Spleen (tissue), 11 donors: ENCODE results near the gene MEG3. TPM values are rescaled to one million over a fixed set of nuclear protein-coding genes. Genes with fewer than 3 reads are reported as not detected.

Experiments used
- DNase-seq: peaks from one replicate; pipeline ENCODE4 v3.0.0-alpha.2; 2020
- H3K27ac ChIP-seq, 8 donors: fragments of 200-600 bp; sonication (generic) in 7 of 8; 1 replicate in 4 of 8; 2 replicates in 4 of 8; pipeline versions ENCODE4 v1.5.0 to v1.8.0; 2016 to 2021; ENCODE audit warnings: inconsistent platforms in 4 of 8, mild to moderate bottlenecking in 4 of 8, moderate library complexity in 1 of 8
- H3K27me3 ChIP-seq, 7 donors: fragments of 200-600 bp; sonication (generic) in 6 of 7; replicated peaks in 1 of 7; 1 replicate in 4 of 7; 2 replicates in 3 of 7; pipeline versions ENCODE4 v1.5.0 to v1.8.0; 2016 to 2021; ENCODE audit warnings: inconsistent platforms in 3 of 7, mild to moderate bottlenecking in 1 of 7
- H3K36me3 ChIP-seq, 6 donors: fragments of 200-600 bp; sonication (generic) in 5 of 6; 1 replicate in 4 of 6; 2 replicates in 2 of 6; pipeline versions ENCODE4 v1.5.0 to v1.8.0; 2016 to 2021; ENCODE audit warnings: inconsistent platforms in 2 of 6
- H3K4me1 ChIP-seq, 6 donors: fragments of 200-600 bp; sonication (generic) in 5 of 6; 1 replicate in 3 of 6; 2 replicates in 3 of 6; pipeline versions ENCODE4 v1.5.0 to v1.8.0; 2016 to 2021; ENCODE audit warnings: inconsistent platforms in 3 of 6
- H3K4me3 ChIP-seq, 8 donors: fragments of 200-600 bp; sonication (generic) in 7 of 8; 1 replicate in 4 of 8; 2 replicates in 4 of 8; pipeline versions ENCODE4 v1.5.0 to v1.8.0; 2016 to 2021; ENCODE audit warnings: inconsistent platforms in 4 of 8, mild to moderate bottlenecking in 4 of 8, moderate library complexity in 2 of 8
- H3K9me3 ChIP-seq, 8 donors: fragments of 200-600 bp; sonication (generic) in 7 of 8; 1 replicate in 4 of 8; 2 replicates in 4 of 8; pipeline versions ENCODE4 v1.5.0 to v1.8.0; 2016 to 2021; ENCODE audit warnings: inconsistent platforms in 4 of 8
- CTCF ChIP-seq, 11 experiments: fragments of 200-600 bp in 7 of 11; fragments of 450-650 bp in 4 of 11; sonication (generic) in 4 of 11; IDR thresholded peaks in 8 of 11; conservative IDR thresholded peaks in 3 of 11; 1 replicate in 7 of 11; 2 replicates in 4 of 11; pipeline versions ENCODE4 v1.4.0 to v1.8.0; 2016 to 2021; ENCODE audit warnings: antibody characterized with exemption in 11 of 11, inconsistent platforms in 4 of 11, mild to moderate bottlenecking in 1 of 11
- POLR2A ChIP-seq, 3 donors: fragments of 450-650 bp; IDR thresholded peaks; one replicate each; pipeline ENCODE4 v1.5.1; 2017; ENCODE audit warnings: antibody characterized with exemption in 3 of 3, mild to moderate bottlenecking in 1 of 3
- POLR2AphosphoS5 ChIP-seq, 3 donors: sonication (generic); formaldehyde crosslinking; IDR thresholded peaks; one replicate each; pipeline ENCODE4 v1.5.1; 2017; ENCODE audit warnings: antibody characterized with exemption in 3 of 3
- WGBS, 5 donors: extraction: QIAGEN DNeasy Blood & Tissue Kit in 3 of 5; methylation state at CpG; one replicate each; pipeline versions ENCODE4 v1.1.5 to v1.1.7; 2013 to 2018; 5-methylcytosine and 5-hydroxymethylcytosine counted together
- intact Hi-C: fragments of 100-400 bp; cut with DNase I; formaldehyde crosslinking; loops from one replicate; pipeline ENCODE4 v1.15.0; 2023; ENCODE audit warnings: low total_unique reads
- polyA plus RNA-seq, 3 donors: library from polyadenylated mRNA; stranded (reverse); fragments of 200-250 nt; gene quantifications; one replicate each; pipeline ENCODE4 v1.2.1, GENCODE V29; 2013
- total RNA-seq, 7 donors: library from RNA; depleted of rRNA in 3 of 7; stranded (reverse); fragments of >200 nt in 3 of 7; fragmentation: NEBNext Ultra II Directional in 4 of 7; extraction: Animal tissue kit (Norgen Biotek cat#: 25700) in 4 of 7; gene quantifications; one replicate each; pipeline versions ENCODE4 v1.1.0 to v1.2.1, GENCODE V29; 2016 to 2021
- donor health status: healthy with polysubstance abuse.
- donor health status: DM: no; HTN: no; CAD: no; lungs with moderate emphysema.
- donor health status: DM: no; HTN: no; CAD: no.
- donor health status: Bipolar disorder and iron deficiency.
- donor health status: healthy.
- donor health status: DM: no; HTN: no; CAD: no.
- donor health status: DM: yes; HTN: yes; CAD: no.

Gene MEG3
- total and polyA plus RNA-seq, 10 donors: 86.5 to 763 (median 187) TPM

GRCh38 chr14:100807979-100808734 lies 17.8 kb upstream of the MEG3 start:
- H3K4me3 ChIP-seq: no peak overlapping the region
- TF ChIP-seq CTCF (IDR thresholded peaks at IDR 0.05 in 8 of 11, conservative IDR thresholded peaks at IDR 0.05 in 3 of 11): no peak
- TF ChIP-seq POLR2AphosphoS5 (IDR thresholded peaks at IDR 0.05): no peak
- no peak for TF ChIP-seq POLR2A (IDR thresholded peaks at IDR 0.05)
- H3K36me3 ChIP-seq: no peaks in the 10 kb centered on the region
- no peak overlapping the region for H3K27ac ChIP-seq
- WGBS, 5 donors: 83 to 88% (median 86%) methylated on average over 16 of the region's 16 CpGs
- no peak for DNase-seq
- H3K9me3 ChIP-seq: peaks cover 0 to 48% (median 35%) of the 10 kb centered on the region in 8 donors
- H3K27me3 ChIP-seq: peaks cover 0 to 30% (median 2%) of the 10 kb centered on the region in 7 donors
- intact Hi-C loops: no loop called here
- no peaks in the 10 kb centered on the region for H3K4me1 ChIP-seq

GRCh38 chr14:100810435-100810834 lies 15.5 kb upstream of the MEG3 start:
- intact Hi-C loops: no loop called here
- Histone ChIP-seq H3K4me3 (no peak overlapping the region), H3K4me1 (no peaks in the 10 kb centered on the region), H3K36me3 (no peaks in the 10 kb centered on the region), H3K27me3 (peaks cover 0 to 30% (median 4%) of the 10 kb centered on the region in 7 donors), H3K27ac (no peak overlapping the region), H3K9me3 (peaks cover 0 to 48% (median 35%) of the 10 kb centered on the region in 8 donors)
- no peak for TF ChIP-seq POLR2AphosphoS5 (IDR thresholded peaks at IDR 0.05)
- TF ChIP-seq CTCF (IDR thresholded peaks at IDR 0.05 in 8 of 11, conservative IDR thresholded peaks at IDR 0.05 in 3 of 11): no peak
- no peak for TF ChIP-seq POLR2A (IDR thresholded peaks at IDR 0.05)
- no peak for DNase-seq
- WGBS, 5 donors: 83 to 89% (median 86%) methylated on average over 6 to 7 of the region's 7 CpGs

- no peak for DNase-seq
- Histone ChIP-seq H3K27ac (no peak overlapping the region), H3K27me3 (peaks cover 0 to 31% (median 4%) of the 10 kb centered on the region in 7 donors), H3K9me3 (peaks cover 0 to 48% (median 35%) of the 10 kb centered on the region in 8 donors), H3K36me3 (no peaks in the 10 kb centered on the region), H3K4me3 (no peak overlapping the region), H3K4me1 (no peaks in the 10 kb centered on the region)
- 63 to 85% (median 64%) methylated on average over 21 of the region's 21 CpGs for WGBS, 5 donors
- intact Hi-C loops: no loop called here
- TF ChIP-seq POLR2AphosphoS5 (IDR thresholded peaks at IDR 0.05) (no peak), POLR2A (IDR thresholded peaks at IDR 0.05) (no peak), CTCF (IDR thresholded peaks at IDR 0.05 in 8 of 11, conservative IDR thresholded peaks at IDR 0.05 in 3 of 11) (no peak)
These were observed 15.0 kb upstream of the MEG3 start for GRCh38 chr14:100810861-100811461.

GRCh38 chr14:100813291-100813690 lies 12.6 kb upstream of the MEG3 start:
- Histone ChIP-seq H3K27ac (no peak overlapping the region), H3K9me3 (peaks cover 0 to 37% (median 29%) of the 10 kb centered on the region in 8 donors), H3K27me3 (peaks cover 0 to 35% (median 4%) of the 10 kb centered on the region in 7 donors), H3K4me1 (no peaks in the 10 kb centered on the region), H3K4me3 (no peak overlapping the region), H3K36me3 (no peaks in the 10 kb centered on the region)
- DNase-seq: peak; percentile 32
- TF ChIP-seq POLR2AphosphoS5 (IDR thresholded peaks at IDR 0.05) (no peak), CTCF (IDR thresholded peaks at IDR 0.05 in 8 of 11, conservative IDR thresholded peaks at IDR 0.05 in 3 of 11) (no peak), POLR2A (IDR thresholded peaks at IDR 0.05) (no peak)
- WGBS, 5 donors: 85 to 96% (median 94%) methylated on average over 10 of the region's 10 CpGs
- intact Hi-C loops: no loop called here
